Endometrial microvascular endothelial cells (primary cell): ENCODE data around the gene CCHCR1. TPM values are rescaled to one million over a fixed set of nuclear protein-coding genes. Genes with fewer than 3 reads are reported as not detected.

ENCODE experiments used
- in situ Hi-C: cut with HindIII; loops from 2 replicates; pipeline ENCODE4 v1.10.0; 2017; ENCODE audit warnings: low sequenced_read_pairs, low pct_unique_long_range_greater_than_20kb; ENCODE audit errors: inconsistent ontology term
- total RNA-seq: library from RNA; depleted of rRNA; stranded (reverse); fragments of >200 nt; gene quantifications from one replicate; pipeline ENCODE4 v1.2.3, GENCODE V29; 2015; ENCODE audit errors: inconsistent ontology term

The CCHCR1 gene
- total RNA-seq, 1 donor from 2014 or later: 30.2 TPM

- in situ Hi-C loops: no loop called here
Observed at GRCh38 chr6:31115941-31116560, 41.6 kb downstream of the CCHCR1 start.

GRCh38 chr6:31114970-31115849 lies 42.4 kb downstream of the CCHCR1 start:
- in situ Hi-C loops: no loop called here

- in situ Hi-C loops: no loop called here
Observed at GRCh38 chr6:31114541-31114878, 43.1 kb downstream of the CCHCR1 start, which contains the start of gene PSORS1C1. Gene PSORS1C1, plus strand, starts transcription at chr6:31114800. Its CDS starts 14,833 bp downstream, at chr6:31129633.

- in situ Hi-C loops: no loop called here
Observed at GRCh38 chr6:31113861-31114540, 43.6 kb downstream of the CCHCR1 start.

GRCh38 chr6:31112478-31112877 lies 45.1 kb downstream of the CCHCR1 start, which contains the start of gene C6orf15:
Gene C6orf15, minus strand, starts transcription at chr6:31112575. Its CDS starts 20 bp downstream, at chr6:31112555.
- in situ Hi-C loops: no loop called here

GRCh38 chr6:31111712-31112111 lies 45.9 kb downstream of the CCHCR1 start:
- in situ Hi-C loops: no loop called here

GRCh38 chr6:31110825-31111582 lies 46.6 kb downstream of the CCHCR1 start:
- in situ Hi-C loops: no loop called here

GRCh38 chr6:31107052-31107451 lies 50.5 kb downstream of the CCHCR1 start:
- in situ Hi-C loops: no loop called here

- in situ Hi-C loops: no loop called here
Observed at GRCh38 chr6:31103136-31103535, 54.5 kb downstream of the CCHCR1 start.

GRCh38 chr6:31098449-31098938 lies 59.1 kb downstream of the CCHCR1 start:
- in situ Hi-C loops: no loop called here

GRCh38 chr6:31096656-31097055 lies 60.9 kb downstream of the CCHCR1 start:
- in situ Hi-C loops: no loop called here

- in situ Hi-C loops: no loop called here
Observed at GRCh38 chr6:31096215-31096614, 61.4 kb downstream of the CCHCR1 start.

- in situ Hi-C loops: no loop called here
Observed at GRCh38 chr6:31094389-31094881, 63.2 kb downstream of the CCHCR1 start.

- in situ Hi-C loops: no loop called here
Observed at GRCh38 chr6:31092769-31093505, 64.7 kb downstream of the CCHCR1 start.
